Thymus (tissue), 11 donors: ENCODE results near the gene EPHB3. TPM values are rescaled to one million over a fixed set of nuclear protein-coding genes. Genes with fewer than 3 reads are reported as not detected.

Experiments used
- DNase-seq, 9 donors: peaks; one replicate each; pipeline ENCODE4 v3.0.0-alpha.2; 2013; ENCODE audit warnings: low spot score in 9 of 9, low read depth in 6 of 9, missing footprints in 1 of 9
- H3K27ac ChIP-seq, 2 donors: one replicate each; pipeline ENCODE4 v1.5.1; 2013; ENCODE audit warnings: control low read depth in 1 of 2, low read depth in 1 of 2, low read length in 1 of 2, mild to moderate bottlenecking in 1 of 2, moderate library complexity in 1 of 2
- H3K27me3 ChIP-seq, 2 donors: one replicate each; pipeline ENCODE4 v1.5.1; 2013; ENCODE audit warnings: low read length in 1 of 2; ENCODE audit not compliant: control insufficient read depth in 2 of 2, insufficient read depth in 1 of 2
- H3K36me3 ChIP-seq, 2 donors: one replicate each; pipeline ENCODE4 v1.5.1; 2013; ENCODE audit warnings: low read length in 1 of 2, mild to moderate bottlenecking in 1 of 2, moderate library complexity in 1 of 2; ENCODE audit not compliant: control insufficient read depth in 2 of 2, insufficient read depth in 2 of 2
- H3K4me1 ChIP-seq, 2 donors: one replicate each; pipeline ENCODE4 v1.5.1; 2013; ENCODE audit warnings: low read length in 2 of 2; ENCODE audit not compliant: control insufficient read depth in 2 of 2, insufficient read depth in 2 of 2
- H3K4me3 ChIP-seq, 2 donors: one replicate each; pipeline ENCODE4 v1.5.1; 2013; ENCODE audit warnings: low read length in 2 of 2, control low read depth in 1 of 2, mild to moderate bottlenecking in 1 of 2
- H3K9me3 ChIP-seq, 2 donors: one replicate each; pipeline ENCODE4 v1.5.1; 2013; ENCODE audit warnings: low read length in 1 of 2, mild to moderate bottlenecking in 1 of 2; ENCODE audit not compliant: control insufficient read depth in 2 of 2, insufficient read depth in 1 of 2
- WGBS: extraction: QIAGEN DNeasy Blood & Tissue Kit; methylation state at CpG from one replicate; pipeline ENCODE4 v1.1.7; 2013; 5-methylcytosine and 5-hydroxymethylcytosine counted together
- polyA plus RNA-seq: library from polyadenylated mRNA; stranded (reverse); fragments of 200-250 nt; gene quantifications from one replicate; pipeline ENCODE4 v1.2.3, GENCODE V29; 2013
- total RNA-seq: library from RNA; stranded (reverse); fragments of 120-200 nt; gene quantifications from one replicate; pipeline ENCODE4 v1.2.4, GENCODE V29; 2013
- donor health status: healthy.

Gene EPHB3
- total and polyA plus RNA-seq, 2 donors: 1.1 to 1.3 TPM

GRCh38 chr3:184575701-184576100, 14.1 kb downstream of the EPHB3 start:
- peaks cover under 1 to 28% of the 10 kb centered on the region in 2 donors for H3K27me3 ChIP-seq
- no peaks in the 10 kb centered on the region for H3K9me3 ChIP-seq
- no peak for DNase-seq
- no peak overlapping the region for H3K27ac ChIP-seq
- 96% methylated on average over 9 of the region's 9 CpGs for WGBS
- peaks cover 0 to 4% of the 10 kb centered on the region in 2 donors for H3K4me1 ChIP-seq
- no peaks in the 10 kb centered on the region for H3K36me3 ChIP-seq
- H3K4me3 ChIP-seq: no peak overlapping the region

- Histone ChIP-seq H3K36me3 (no peaks in the 10 kb centered on the region), H3K27ac (no peak overlapping the region), H3K4me1 (peaks cover 0 to 4% of the 10 kb centered on the region in 2 donors), H3K4me3 (no peak overlapping the region), H3K27me3 (peaks cover 0 to 23% of the 10 kb centered on the region in 2 donors), H3K9me3 (no peaks in the 10 kb centered on the region)
- no peak for DNase-seq
- 96% methylated on average over 25 of the region's 25 CpGs for WGBS
Observed at GRCh38 chr3:184576457-184577240, 15.1 kb downstream of the EPHB3 start.

GRCh38 chr3:184577546-184577945, 16.0 kb downstream of the EPHB3 start:
- WGBS: 95% methylated on average over 15 of the region's 15 CpGs
- no peaks in the 10 kb centered on the region for H3K36me3 ChIP-seq
- H3K4me3 ChIP-seq: no peak overlapping the region
- peaks cover 0 to 4% of the 10 kb centered on the region in 2 donors for H3K4me1 ChIP-seq
- H3K27ac ChIP-seq: no peak overlapping the region
- H3K9me3 ChIP-seq: no peaks in the 10 kb centered on the region
- no peak for DNase-seq
- peaks cover 6 to 25% of the 10 kb centered on the region in 2 donors for H3K27me3 ChIP-seq

GRCh38 chr3:184578218-184578617, 16.6 kb downstream of the EPHB3 start:
- Histone ChIP-seq H3K4me1 (peaks cover 0 to 9% of the 10 kb centered on the region in 2 donors), H3K36me3 (no peaks in the 10 kb centered on the region), H3K27ac (no peak overlapping the region), H3K4me3 (no peak overlapping the region), H3K27me3 (peaks cover 12 to 27% of the 10 kb centered on the region in 2 donors), H3K9me3 (no peaks in the 10 kb centered on the region)
- DNase-seq: no peak
- WGBS: 97% methylated on average over 7 of the region's 7 CpGs

- no peak for DNase-seq
- 97% methylated on average over 7 of the region's 7 CpGs for WGBS
- Histone ChIP-seq H3K4me3 (no peak overlapping the region), H3K27ac (no peak overlapping the region), H3K36me3 (no peaks in the 10 kb centered on the region), H3K9me3 (no peaks in the 10 kb centered on the region), H3K4me1 (peaks cover 0 to 9% of the 10 kb centered on the region in 2 donors), H3K27me3 (peaks cover 18 to 31% of the 10 kb centered on the region in 2 donors)
Observed at GRCh38 chr3:184578822-184579221, 17.2 kb downstream of the EPHB3 start.

GRCh38 chr3:184579513-184579912, 17.9 kb downstream of the EPHB3 start:
- Histone ChIP-seq H3K4me3 (no peak overlapping the region), H3K27ac (no peak overlapping the region), H3K4me1 (peaks cover 0 to 11% of the 10 kb centered on the region in 2 donors), H3K36me3 (no peaks in the 10 kb centered on the region), H3K27me3 (peaks cover 24 to 37% of the 10 kb centered on the region in 2 donors), H3K9me3 (no peaks in the 10 kb centered on the region)
- WGBS: 90% methylated on average over 22 of the region's 22 CpGs
- DNase-seq: no peak

GRCh38 chr3:184580376-184580775, 18.8 kb downstream of the EPHB3 start:
- no peak for DNase-seq
- WGBS: 98% methylated on average over 16 of the region's 16 CpGs
- Histone ChIP-seq H3K27me3 (peaks cover 26 to 45% of the 10 kb centered on the region in 2 donors), H3K36me3 (no peaks in the 10 kb centered on the region), H3K9me3 (no peaks in the 10 kb centered on the region), H3K4me1 (peaks cover 0 to 8% of the 10 kb centered on the region in 2 donors), H3K27ac (no peak overlapping the region), H3K4me3 (no peak overlapping the region)

GRCh38 chr3:184581331-184581855, 19.8 kb downstream of the EPHB3 start:
- peaks cover 26 to 53% of the 10 kb centered on the region in 2 donors for H3K27me3 ChIP-seq
- 97% methylated on average over 15 of the region's 15 CpGs for WGBS
- no peak for DNase-seq
- H3K4me1 ChIP-seq: peaks cover 0 to 8% of the 10 kb centered on the region in 2 donors
- H3K4me3 ChIP-seq: no peak overlapping the region
- no peak overlapping the region for H3K27ac ChIP-seq
- no peaks in the 10 kb centered on the region for H3K9me3 ChIP-seq
- H3K36me3 ChIP-seq: no peaks in the 10 kb centered on the region
